Effector memory CD4-positive, alpha-beta T cell (primary cell): ENCODE measurements around the gene NOTCH3.

ENCODE experiments used
- DNase-seq, 3 donors: peaks; one replicate each; pipeline ENCODE4 v3.0.0-alpha.2; 2020
- H3K27ac ChIP-seq: 2 replicates; pipeline ENCODE4 v1.7.0; 2013; ENCODE audit warnings: mild to moderate bottlenecking, low read length, moderate library complexity; ENCODE audit not compliant: insufficient read depth, poor library complexity, severe bottlenecking
- H3K27me3 ChIP-seq: replicated peaks from 2 replicates; pipeline ENCODE4 v1.7.0; 2013; ENCODE audit warnings: mild to moderate bottlenecking, low read length; ENCODE audit not compliant: insufficient read depth, control insufficient read depth, poor library complexity, severe bottlenecking
- H3K36me3 ChIP-seq: 2 replicates; pipeline ENCODE4 v1.7.0; 2013; ENCODE audit warnings: mild to moderate bottlenecking, low read length, moderate library complexity; ENCODE audit not compliant: control insufficient read depth, insufficient read depth
- H3K4me1 ChIP-seq: 2 replicates; pipeline ENCODE4 v1.7.0; 2013; ENCODE audit warnings: low read length, mild to moderate bottlenecking; ENCODE audit not compliant: control insufficient read depth, insufficient read depth, poor library complexity, severe bottlenecking
- H3K4me3 ChIP-seq: 2 replicates; pipeline ENCODE4 v1.7.0; 2013; ENCODE audit warnings: low read length, low read depth, mild to moderate bottlenecking; ENCODE audit not compliant: insufficient read depth, poor library complexity, severe bottlenecking
- H3K9me3 ChIP-seq: 2 replicates; pipeline ENCODE4 v1.7.0; 2013; ENCODE audit warnings: mild to moderate bottlenecking, low read length, moderate library complexity; ENCODE audit not compliant: control insufficient read depth
- total RNA-seq, 3 donors: gene quantifications; one replicate each; lab custom pipeline; 2026; lab: John Stamatoyannopoulos, UW

NOTCH3 gene
- 0 to 0.19 (median 0) reads per million in 3 donors for total RNA-seq

- H3K9me3 ChIP-seq: no peaks in the 10 kb centered on the region
- peaks cover 17% of the 10 kb centered on the region for H3K27me3 ChIP-seq
- peak within 1 kb of the TSS; percentile 37 for H3K4me3 ChIP-seq
- no peaks in the 10 kb centered on the region for H3K36me3 ChIP-seq
- peaks cover 7% of the 10 kb centered on the region for H3K4me1 ChIP-seq
- no peak for DNase-seq
- H3K27ac ChIP-seq: no peak within 1 kb of the TSS
Measured at GRCh38 chr19:15200553-15201364, at the start of gene NOTCH3. TSS of gene NOTCH3 (minus strand) at chr19:15200995. CDS start at chr19:15200905, 90 bp downstream.

- DNase-seq: no peak
- H3K4me3 ChIP-seq: no peak overlapping the region
- H3K27me3 ChIP-seq: no peaks in the 10 kb centered on the region
- peaks cover 96% of the 10 kb centered on the region for H3K36me3 ChIP-seq
- H3K4me1 ChIP-seq: no peaks in the 10 kb centered on the region
- no peak overlapping the region for H3K27ac ChIP-seq
- H3K9me3 ChIP-seq: no peaks in the 10 kb centered on the region
Measured at GRCh38 chr19:15250640-15250993, 49.8 kb upstream of the NOTCH3 start.

GRCh38 chr19:15249972-15250639 is 49.3 kb upstream of the NOTCH3 start:
- Histone ChIP-seq H3K27ac (no peak overlapping the region), H3K9me3 (no peaks in the 10 kb centered on the region), H3K4me1 (no peaks in the 10 kb centered on the region), H3K36me3 (peaks cover 95% of the 10 kb centered on the region), H3K4me3 (no peak overlapping the region), H3K27me3 (no peaks in the 10 kb centered on the region)
- DNase-seq: no peak

GRCh38 chr19:15249528-15249874 is 48.7 kb upstream of the NOTCH3 start:
- H3K27me3 ChIP-seq: no peaks in the 10 kb centered on the region
- no peak overlapping the region for H3K4me3 ChIP-seq
- no peak overlapping the region for H3K27ac ChIP-seq
- peaks cover 95% of the 10 kb centered on the region for H3K36me3 ChIP-seq
- no peak for DNase-seq
- no peaks in the 10 kb centered on the region for H3K4me1 ChIP-seq
- H3K9me3 ChIP-seq: no peaks in the 10 kb centered on the region

- no peak for DNase-seq
- Histone ChIP-seq H3K36me3 (peaks cover 93% of the 10 kb centered on the region), H3K4me1 (no peaks in the 10 kb centered on the region), H3K27me3 (no peaks in the 10 kb centered on the region), H3K4me3 (no peak overlapping the region), H3K9me3 (no peaks in the 10 kb centered on the region), H3K27ac (no peak overlapping the region)
Measured at GRCh38 chr19:15248648-15249527, 48.1 kb upstream of the NOTCH3 start.

GRCh38 chr19:15248106-15248505 is 47.3 kb upstream of the NOTCH3 start:
- no peak for DNase-seq
- Histone ChIP-seq H3K27me3 (no peaks in the 10 kb centered on the region), H3K27ac (no peak overlapping the region), H3K9me3 (no peaks in the 10 kb centered on the region), H3K36me3 (peaks cover 93% of the 10 kb centered on the region), H3K4me1 (no peaks in the 10 kb centered on the region), H3K4me3 (no peak overlapping the region)

DNA sequence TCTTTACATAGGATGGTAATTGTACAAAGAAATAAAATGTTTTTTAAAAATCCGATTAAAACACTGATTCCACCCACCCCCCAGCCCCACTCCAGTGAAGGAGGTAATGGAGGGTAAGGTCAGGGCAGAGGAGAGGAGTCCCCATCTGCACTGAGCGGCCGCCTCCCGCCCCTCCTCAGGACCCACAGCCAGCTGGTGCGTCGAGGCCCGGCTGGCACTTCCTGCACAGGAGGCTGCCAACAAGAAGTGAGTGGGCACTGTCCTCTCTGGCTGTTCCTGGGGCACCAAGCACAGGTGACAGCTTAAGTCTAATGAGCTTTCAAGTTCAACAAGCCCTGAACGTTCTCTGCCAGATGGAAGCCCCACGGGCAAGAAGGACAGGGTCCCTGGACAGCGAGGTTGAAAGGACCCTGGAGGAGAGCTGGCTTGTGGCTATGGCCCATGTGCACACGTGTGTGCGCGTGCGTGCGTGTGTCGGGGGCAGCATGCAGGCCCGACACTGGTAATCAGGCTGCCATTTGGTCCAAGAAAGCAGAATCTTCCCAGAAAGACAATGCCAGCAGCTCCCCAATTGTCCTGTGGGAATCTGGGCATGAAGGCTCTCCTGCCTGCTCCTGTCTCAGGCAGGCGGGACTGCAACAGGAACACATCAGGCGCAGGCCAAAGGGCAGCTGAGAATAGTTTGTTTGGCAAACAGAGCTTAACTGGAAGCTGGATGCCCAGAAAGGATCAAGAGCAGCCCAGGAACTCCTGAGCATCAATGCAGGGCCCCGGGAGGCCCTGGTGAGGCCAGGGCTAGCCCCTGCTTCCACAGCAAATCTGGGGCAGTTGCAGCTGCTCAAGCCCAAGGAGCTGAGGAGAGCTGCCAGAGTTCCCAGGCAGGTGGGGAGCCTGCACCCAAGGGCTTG is 46.6 kb upstream of the NOTCH3 start:
- Histone ChIP-seq H3K36me3 (peaks cover 90% of the 10 kb centered on the region), H3K4me1 (no peaks in the 10 kb centered on the region)

DNA sequence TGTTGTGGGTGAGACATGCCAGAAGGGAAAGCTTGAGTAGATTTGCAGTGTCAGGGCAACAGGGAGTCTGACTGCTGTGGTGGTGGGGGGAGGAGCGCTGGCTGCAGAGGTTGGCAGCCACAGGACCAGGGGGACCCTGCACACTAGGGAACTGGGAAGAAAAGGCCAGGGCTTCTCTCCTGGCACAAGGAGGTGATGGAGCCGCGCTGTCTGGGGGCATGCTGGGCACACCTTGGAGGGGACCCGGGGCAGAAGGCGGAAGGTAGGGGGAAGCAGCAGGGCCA is 45.3 kb upstream of the NOTCH3 start:
- no peak for DNase-seq
- Histone ChIP-seq H3K27me3 (no peaks in the 10 kb centered on the region), H3K27ac (no peak overlapping the region), H3K4me1 (no peaks in the 10 kb centered on the region), H3K4me3 (no peak overlapping the region), H3K9me3 (no peaks in the 10 kb centered on the region), H3K36me3 (peaks cover 90% of the 10 kb centered on the region)

More for the DNA sequence above, 46.6 kb upstream of the NOTCH3 start:
- no peak for DNase-seq
- H3K9me3 ChIP-seq: no peaks in the 10 kb centered on the region
- H3K27ac ChIP-seq: no peak overlapping the region
- H3K27me3 ChIP-seq: no peaks in the 10 kb centered on the region
- H3K4me3 ChIP-seq: no peak overlapping the region

- H3K9me3 ChIP-seq: no peaks in the 10 kb centered on the region
- no peaks in the 10 kb centered on the region for H3K4me1 ChIP-seq
- H3K27ac ChIP-seq: no peak overlapping the region
- H3K27me3 ChIP-seq: no peaks in the 10 kb centered on the region
- H3K36me3 ChIP-seq: peaks cover 91% of the 10 kb centered on the region
- no peak for DNase-seq
- no peak overlapping the region for H3K4me3 ChIP-seq
Measured at GRCh38 chr19:15245370-15246197, 44.8 kb upstream of the NOTCH3 start.
